Stimulated activated CD4-positive, alpha-beta T cell treated with anti-CD3 and anti-CD28 coated beads, Interleukin-15, amount 100 ng/mL, for 24 hours (primary cell): ENCODE results near the gene MRPS31.
A peak's percentile ranks its signal among the peaks of the same experiment; 100 is the strongest.
"Not testable (repeated sequence)": the region's sequence is repeated elsewhere in the genome, so short reads cannot be mapped to it uniquely, and the experiment has no call there.

Experiments
- DNase-seq: peaks from one replicate; pipeline ENCODE4 v3.0.0-alpha.2; 2020

MRPS31 gene

DNA sequence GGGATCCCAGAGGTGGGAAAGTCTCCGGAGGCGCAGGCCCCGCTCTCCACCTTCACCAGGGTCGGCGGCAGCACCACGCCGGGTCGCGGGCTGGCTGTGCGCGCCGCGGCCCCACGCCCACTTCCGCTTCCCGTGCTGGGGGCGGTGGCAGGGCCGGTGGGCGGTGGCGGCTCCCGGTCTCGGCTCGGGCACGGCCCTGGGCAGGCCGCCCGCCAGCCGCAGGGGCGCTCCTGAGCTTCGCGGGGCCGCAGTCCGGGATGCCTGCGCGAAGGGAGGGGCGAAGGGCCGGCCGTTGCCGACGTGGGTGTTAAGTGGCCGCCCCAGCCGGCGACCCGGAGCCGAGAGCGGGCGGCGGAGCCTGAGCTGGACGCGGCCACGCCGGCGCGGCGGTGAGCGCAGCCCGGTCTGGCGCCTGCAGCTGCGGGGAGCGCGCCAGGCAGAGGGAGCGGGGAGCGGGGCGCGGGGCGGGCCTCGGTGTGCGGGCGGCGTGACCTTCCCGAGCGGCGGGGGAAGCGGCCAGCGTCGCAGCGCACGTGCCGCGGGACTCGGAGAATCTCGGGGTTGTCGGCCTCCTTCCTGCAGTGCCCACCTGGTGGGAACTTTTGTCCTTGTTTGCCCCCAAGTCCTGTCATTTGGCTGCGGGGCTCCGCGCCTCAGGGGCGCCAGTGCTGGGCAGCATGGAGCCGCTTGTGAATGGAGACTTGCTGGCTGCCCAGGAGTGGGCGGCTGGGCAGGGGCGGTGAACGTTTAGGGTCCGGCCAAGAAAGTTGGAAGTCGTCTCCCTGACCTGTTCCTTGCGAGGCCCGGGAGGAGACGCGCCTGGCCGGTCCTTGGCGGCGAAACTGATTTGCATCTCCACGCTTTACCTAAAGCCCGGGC lies 18.5 kb upstream of the MRPS31 start, which contains the start of gene SLC25A15:
Gene SLC25A15, plus strand, starts transcription at position 337 of the 879 bp plus-strand sequence. CDS start 3,616 bp downstream, outside the sequence.
- peak; percentile 85 for DNase-seq

- peak; percentile 23 for DNase-seq
Observed at GRCh38 chr13:40788540-40789274, 17.7 kb upstream of the MRPS31 start.

GRCh38 chr13:40787062-40787461 lies 16.1 kb upstream of the MRPS31 start:
- no peak for DNase-seq

GRCh38 chr13:40786568-40786996 lies 15.6 kb upstream of the MRPS31 start:
- DNase-seq: peak; percentile 22

DNA sequence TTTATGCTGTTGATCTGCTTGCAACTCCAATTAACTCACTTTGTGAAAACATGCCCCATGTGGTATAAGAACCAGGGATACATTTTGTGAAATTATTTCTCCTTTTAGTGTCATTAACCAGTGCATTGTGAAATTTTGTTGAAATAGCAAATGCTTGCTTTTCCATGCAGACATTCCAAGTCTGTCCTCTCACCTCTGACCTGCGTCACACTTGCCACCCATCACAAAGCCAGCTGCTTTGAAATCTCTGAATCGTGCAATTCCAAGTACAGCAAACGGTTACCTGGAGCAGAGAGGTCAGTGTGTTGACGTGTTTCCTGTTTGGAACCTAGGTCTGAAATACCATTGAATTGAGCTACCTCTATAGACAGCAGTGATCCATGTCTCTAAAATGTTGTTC lies 13.6 kb upstream of the MRPS31 start:
- DNase-seq: no peak

- DNase-seq: not testable (repeated sequence)
Observed at GRCh38 chr13:40782971-40783370, 12.0 kb upstream of the MRPS31 start.

GRCh38 chr13:40781717-40782116 lies 10.7 kb upstream of the MRPS31 start:
- no peak for DNase-seq

- DNase-seq: no peak
Observed at GRCh38 chr13:40780822-40781401, 9.9 kb upstream of the MRPS31 start.

DNA sequence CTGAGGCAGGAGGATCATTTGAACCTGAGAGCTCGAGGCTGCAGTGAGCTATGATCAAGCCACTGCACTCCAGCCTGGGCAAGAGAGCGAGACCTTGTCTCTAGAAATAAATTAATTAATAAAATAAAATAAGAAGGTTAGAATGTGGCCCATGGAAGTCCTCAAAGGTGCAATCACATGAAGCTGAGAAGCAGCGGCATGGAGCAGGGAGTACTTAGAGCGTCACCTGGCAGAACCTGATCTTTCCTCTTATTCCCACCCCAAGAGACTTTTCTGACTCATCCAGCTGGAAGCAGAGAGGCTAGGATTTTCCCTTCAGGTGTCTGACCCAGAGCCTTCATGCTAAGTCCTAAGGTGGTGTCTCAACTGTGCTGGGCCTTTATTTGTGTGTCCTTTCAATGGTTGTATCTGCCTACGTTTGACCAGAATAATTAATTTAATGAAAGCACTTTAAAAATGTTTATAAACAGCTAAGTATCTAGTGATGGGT lies 8.9 kb upstream of the MRPS31 start:
- DNase-seq: no peak

GRCh38 chr13:40779049-40779448 lies 8.1 kb upstream of the MRPS31 start:
- no peak for DNase-seq

GRCh38 chr13:40777809-40778175 lies 6.8 kb upstream of the MRPS31 start:
- DNase-seq: no peak

GRCh38 chr13:40777166-40777808 lies 6.3 kb upstream of the MRPS31 start:
- DNase-seq: peak; percentile 51

- DNase-seq: peak; percentile 79
Observed at GRCh38 chr13:40776681-40777165, 5.7 kb upstream of the MRPS31 start.

DNA sequence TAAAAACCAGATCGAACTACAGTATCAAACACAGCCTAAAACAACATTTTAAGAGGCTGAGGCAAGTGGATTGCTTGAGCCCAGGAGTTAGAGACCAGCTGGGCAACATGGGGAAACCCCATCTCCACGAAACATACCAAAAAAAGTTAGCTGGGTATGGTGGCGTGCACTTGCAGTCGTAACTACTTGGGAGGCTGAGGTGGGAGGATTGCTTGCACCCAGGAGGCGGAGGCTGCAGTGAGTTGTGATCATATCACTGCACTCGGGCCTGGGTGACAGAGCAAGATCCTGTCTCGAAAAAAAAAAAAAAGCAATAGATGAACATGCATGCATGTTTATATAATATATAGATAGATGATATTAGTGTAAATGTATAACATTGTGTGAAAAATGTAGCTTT lies 5.2 kb upstream of the MRPS31 start:
- peak; percentile 30 for DNase-seq

DNA sequence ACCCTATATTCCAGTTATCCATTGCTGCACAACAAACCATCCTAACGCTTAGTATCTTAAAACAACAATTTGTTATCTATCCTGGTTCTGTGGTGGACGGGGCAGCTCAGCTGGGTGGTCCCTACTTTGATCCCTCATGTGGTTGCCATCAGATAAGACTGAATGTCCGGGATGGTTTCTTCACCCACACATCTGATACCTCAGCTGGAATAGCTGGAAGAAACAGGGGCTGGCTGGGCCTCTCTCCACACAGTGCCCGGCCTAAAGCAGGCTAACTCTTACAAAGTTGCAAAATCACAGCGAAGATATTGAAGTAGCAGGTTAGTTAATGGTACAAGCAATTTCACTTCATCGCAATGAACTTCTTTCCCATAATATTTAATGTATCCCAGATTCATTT lies 3.7 kb upstream of the MRPS31 start:
- DNase-seq: no peak

GRCh38 chr13:40772765-40773473 lies 1.9 kb upstream of the MRPS31 start:
- DNase-seq: no peak

DNA sequence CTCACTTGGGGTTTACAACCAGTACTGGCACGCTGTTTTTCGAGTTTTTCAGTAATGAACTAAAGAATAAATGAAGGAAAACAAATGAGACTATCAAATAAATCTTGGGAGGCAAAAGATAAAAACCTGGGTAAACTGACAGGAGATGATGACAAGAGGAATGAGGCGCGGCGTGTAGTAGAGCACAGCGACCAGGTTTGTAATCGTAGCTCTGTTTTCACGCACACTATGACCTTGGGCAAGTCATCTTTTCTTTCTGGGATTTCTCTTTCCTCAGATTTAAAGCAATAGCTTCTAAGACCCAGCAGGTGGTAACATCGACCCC lies 419 bp downstream of the MRPS31 start:
- no peak for DNase-seq

DNA sequence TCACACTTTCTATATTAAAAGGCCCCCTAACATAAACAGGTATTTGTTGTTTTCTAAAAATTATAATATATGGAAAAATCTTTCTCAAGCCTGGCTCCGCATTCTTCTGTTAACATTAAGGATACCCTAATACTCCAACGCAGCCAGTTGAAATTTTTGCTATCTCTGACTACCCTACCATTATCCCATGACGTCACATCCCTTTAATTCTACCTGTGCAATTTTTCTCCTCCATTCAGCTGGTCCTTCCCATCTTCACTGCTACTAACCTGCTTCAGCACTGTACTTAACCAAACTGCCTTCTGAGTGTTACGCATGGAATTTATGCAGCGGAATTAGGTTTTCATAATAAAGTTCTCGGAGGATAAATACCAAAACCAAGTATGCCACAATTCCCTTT lies 1.0 kb downstream of the MRPS31 start:
- no peak for DNase-seq

- DNase-seq: no peak
Observed at GRCh38 chr13:40765602-40766001, 5.4 kb downstream of the MRPS31 start.

DNA sequence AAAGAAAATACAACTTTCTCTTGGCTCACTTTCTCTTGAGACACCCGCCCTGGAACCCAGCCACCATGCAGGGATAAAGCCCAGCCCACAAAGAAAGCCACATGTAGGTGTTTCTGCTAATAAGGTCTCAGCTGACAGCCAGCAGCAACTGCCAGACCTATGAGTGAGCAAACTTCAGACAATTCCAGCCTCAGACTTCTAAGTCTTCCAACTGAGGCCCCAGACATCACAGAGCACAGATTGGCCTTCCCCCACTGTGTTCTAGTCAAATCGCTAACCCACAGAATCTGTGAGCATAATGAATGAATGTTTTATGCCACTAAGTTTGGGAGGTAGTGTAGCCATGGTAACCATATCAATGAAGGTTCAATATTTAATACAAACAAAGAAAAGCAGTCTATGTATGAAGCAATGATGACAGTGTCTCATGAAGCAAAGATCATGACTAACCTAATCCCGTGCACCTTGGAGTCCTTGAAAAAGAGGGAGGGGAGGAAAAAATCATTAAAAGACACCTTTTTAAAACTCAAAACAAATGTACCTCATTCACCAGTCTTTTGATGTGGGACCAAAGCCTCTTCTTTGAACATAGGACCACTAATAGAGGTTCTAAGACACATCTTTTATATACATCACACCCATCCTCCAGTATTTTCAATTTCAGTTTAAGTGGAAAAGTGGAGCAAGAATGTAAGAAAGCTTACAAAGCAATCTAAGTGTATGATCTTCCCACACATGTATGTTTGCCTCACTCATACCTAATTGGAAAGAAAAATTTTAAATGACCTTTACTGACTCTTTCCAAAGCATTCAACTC lies 6.2 kb downstream of the MRPS31 start:
- DNase-seq: peak; percentile 69

- no peak for DNase-seq
Observed at GRCh38 chr13:40762849-40763248, 8.1 kb downstream of the MRPS31 start.
